GM12872 (cell line): ENCODE measurements around the gene SMARCA2.

ENCODE experiments used
- CTCF ChIP-seq: IDR thresholded peaks from 3 replicates; pipeline ENCODE4 v1.5.1; 2011; ENCODE audit warnings: low read depth, mild to moderate bottlenecking, low read length, moderate library complexity; ENCODE audit not compliant: insufficient read depth

The SMARCA2 gene

GRCh38 chr9:2028888-2029287 lies 13.7 kb downstream of the SMARCA2 start:
- TF ChIP-seq CTCF = no peak

- TF ChIP-seq CTCF = no peak
These were observed 14.6 kb downstream of the SMARCA2 start for GRCh38 chr9:2029666-2030170.

GRCh38 chr9:2032234-2032633 lies 17.1 kb downstream of the SMARCA2 start:
- no peak for TF ChIP-seq CTCF

GRCh38 chr9:2036844-2037243 lies 21.7 kb downstream of the SMARCA2 start:
- no peak for TF ChIP-seq CTCF

GRCh38 chr9:2039294-2040180 lies 24.4 kb downstream of the SMARCA2 start:
- TF ChIP-seq CTCF = no peak

GRCh38 chr9:2040828-2041227 lies 25.7 kb downstream of the SMARCA2 start:
- TF ChIP-seq CTCF = no peak

GRCh38 chr9:2041736-2042135 lies 26.6 kb downstream of the SMARCA2 start:
- no peak for TF ChIP-seq CTCF
